Medulla oblongata (tissue), 1 donor: Measurements from ENCODE around the gene DRD5.
"Not testable (repeated sequence)": the region's sequence is repeated elsewhere in the genome, so short reads cannot be mapped to it uniquely, and the experiment has no call there.

Source experiments
- DNase-seq: peaks from one replicate; pipeline ENCODE4 v3.0.0-alpha.2; 2015; ENCODE audit errors: extremely low spot score

DRD5 gene

GRCh38 chr4:9781343-9782135, at the start of gene DRD5:
Gene DRD5 (plus strand): TSS chr4:9781634. CDS start chr4:9782030, 396 bp downstream.
- no peak for DNase-seq

GRCh38 chr4:9732256-9732655, 49.2 kb upstream of the DRD5 start:
- DNase-seq, result not testable (repeated sequence)

GRCh38 chr4:9735515-9735914, 45.9 kb upstream of the DRD5 start:
- no peak for DNase-seq

- DNase-seq, result peak; percentile 6
These were observed 44.2 kb upstream of the DRD5 start for GRCh38 chr4:9737280-9737679.

GRCh38 chr4:9743789-9744188, 37.6 kb upstream of the DRD5 start:
- DNase-seq, result not testable (repeated sequence)

GRCh38 chr4:9745782-9746181, 35.7 kb upstream of the DRD5 start:
- DNase-seq, result no peak

- DNase-seq, result no peak
These were observed 22.7 kb upstream of the DRD5 start for GRCh38 chr4:9758641-9759317.

GRCh38 chr4:9762823-9763475, 18.5 kb upstream of the DRD5 start:
- DNase-seq, result peak; percentile 94

GRCh38 chr4:9764155-9764696, 17.2 kb upstream of the DRD5 start:
- no peak for DNase-seq

- peak; percentile 37 for DNase-seq
These were observed 16.3 kb upstream of the DRD5 start for GRCh38 chr4:9765091-9765490.

GRCh38 chr4:9769321-9769720, 12.1 kb upstream of the DRD5 start:
- DNase-seq, result no peak

- no peak for DNase-seq
These were observed 10.4 kb upstream of the DRD5 start for GRCh38 chr4:9771034-9771433.

GRCh38 chr4:9773471-9773870, 8.0 kb upstream of the DRD5 start:
- no peak for DNase-seq

- no peak for DNase-seq
These were observed 652 bp downstream of the DRD5 start for GRCh38 chr4:9782136-9782436.

GRCh38 chr4:9785891-9786290, 4.5 kb downstream of the DRD5 start:
- DNase-seq, result not testable (repeated sequence)

GRCh38 chr4:9792381-9792780, 10.9 kb downstream of the DRD5 start:
- DNase-seq, result no peak

- not testable (repeated sequence) for DNase-seq
These were observed 15.2 kb downstream of the DRD5 start for GRCh38 chr4:9796641-9797040.

GRCh38 chr4:9800848-9801247, 19.4 kb downstream of the DRD5 start:
- peak; percentile 56 for DNase-seq

GRCh38 chr4:9804918-9805317, 23.5 kb downstream of the DRD5 start:
- no peak for DNase-seq

GRCh38 chr4:9808077-9808476, 26.6 kb downstream of the DRD5 start:
- no peak for DNase-seq

- DNase-seq, result no peak
These were observed 30.4 kb downstream of the DRD5 start for GRCh38 chr4:9811806-9812205.

- DNase-seq, result no peak
These were observed 31.3 kb downstream of the DRD5 start for GRCh38 chr4:9812501-9813340.
